GM18907 (cell line): ENCODE results near the gene MARF1.
"Not testable (repeated sequence)": the region's sequence is repeated elsewhere in the genome, so short reads cannot be mapped to it uniquely, and the experiment has no call there.

Experiments used
- ATAC-seq: cut with Tn5 transposase; IDR thresholded peaks from one replicate; pipeline ENCODE4 v1.9.1; 2021; ENCODE audit warnings: mild to moderate bottlenecking, moderate library complexity; ENCODE audit not compliant: unreplicated experiment

The MARF1 gene

GRCh38 chr16:15631730-15632409 lies 11.1 kb downstream of the MARF1 start:
- ATAC-seq, result no peak

- ATAC-seq, result no peak
Measured at GRCh38 chr16:15621889-15622288, 21.1 kb downstream of the MARF1 start.

GRCh38 chr16:15621456-15621855 lies 21.5 kb downstream of the MARF1 start:
- no peak for ATAC-seq

- ATAC-seq, result no peak
Measured at GRCh38 chr16:15620611-15621195, 22.3 kb downstream of the MARF1 start.

GRCh38 chr16:15618392-15618791 lies 24.6 kb downstream of the MARF1 start:
- ATAC-seq, result no peak

- ATAC-seq, result no peak
Measured at GRCh38 chr16:15617901-15618300, 25.1 kb downstream of the MARF1 start.

- ATAC-seq, result no peak
Measured at GRCh38 chr16:15616475-15617165, 26.3 kb downstream of the MARF1 start.

GRCh38 chr16:15616012-15616411 lies 26.9 kb downstream of the MARF1 start:
- ATAC-seq, result no peak

- no peak for ATAC-seq
Measured at GRCh38 chr16:15613676-15614075, 29.3 kb downstream of the MARF1 start.

- no peak for ATAC-seq
Measured at GRCh38 chr16:15611610-15612009, 31.3 kb downstream of the MARF1 start.

GRCh38 chr16:15610369-15610871 lies 32.5 kb downstream of the MARF1 start:
- no peak for ATAC-seq

GRCh38 chr16:15609286-15609649 lies 33.7 kb downstream of the MARF1 start:
- ATAC-seq, result no peak

GRCh38 chr16:15608398-15609285 lies 34.3 kb downstream of the MARF1 start:
- ATAC-seq, result no peak

GRCh38 chr16:15607700-15608396 lies 35.1 kb downstream of the MARF1 start:
- ATAC-seq, result no peak

GRCh38 chr16:15607221-15607699 lies 35.7 kb downstream of the MARF1 start:
- not testable (repeated sequence) for ATAC-seq

- ATAC-seq, result no peak
Measured at GRCh38 chr16:15606518-15607220, 36.3 kb downstream of the MARF1 start.

- ATAC-seq, result no peak
Measured at GRCh38 chr16:15605839-15606517, 37.0 kb downstream of the MARF1 start.

GRCh38 chr16:15604460-15605440 lies 38.2 kb downstream of the MARF1 start:
- ATAC-seq, result no peak
